ENCODE data around the gene AAMDC. TPM values are rescaled to one million over a fixed set of nuclear protein-coding genes. Genes with fewer than 3 reads are reported as not detected.
"Not testable (repeated sequence)": the region's sequence is repeated elsewhere in the genome, so short reads cannot be mapped to it uniquely, and the experiment has no call there.

Gene AAMDC
- total and polyA plus RNA-seq, 4 donors, result 9.0 to 55.7 (median 27.5) TPM

DNA sequence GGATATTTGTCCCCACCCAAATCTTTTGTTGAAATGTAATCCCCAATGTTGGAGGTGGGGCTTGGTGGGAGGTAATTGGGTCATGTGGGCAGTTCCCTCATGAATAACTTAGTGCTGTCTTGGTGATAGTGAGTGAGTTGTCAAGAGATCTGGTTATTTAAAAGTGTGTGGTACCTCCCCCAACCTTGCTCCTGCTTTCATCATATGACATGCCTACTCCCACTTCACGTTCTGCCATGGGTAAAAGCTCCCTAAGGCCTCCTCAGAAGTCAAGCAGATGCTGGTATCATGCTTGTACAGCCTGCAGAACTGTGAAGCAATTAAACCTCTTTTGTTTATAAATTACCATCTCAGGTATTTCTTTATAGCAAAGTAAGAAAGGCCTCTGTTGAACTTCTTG is 30.6 kb downstream of the AAMDC start:
- H3K27me3 ChIP-seq (ENCODE audit: control insufficient read depth, insufficient read depth, low read length), result no peaks in the 10 kb centered on the region
- WGBS (ENCODE audit: insufficient coverage), result no CpG with 5 or more reads among the region's 1 CpG

DNA sequence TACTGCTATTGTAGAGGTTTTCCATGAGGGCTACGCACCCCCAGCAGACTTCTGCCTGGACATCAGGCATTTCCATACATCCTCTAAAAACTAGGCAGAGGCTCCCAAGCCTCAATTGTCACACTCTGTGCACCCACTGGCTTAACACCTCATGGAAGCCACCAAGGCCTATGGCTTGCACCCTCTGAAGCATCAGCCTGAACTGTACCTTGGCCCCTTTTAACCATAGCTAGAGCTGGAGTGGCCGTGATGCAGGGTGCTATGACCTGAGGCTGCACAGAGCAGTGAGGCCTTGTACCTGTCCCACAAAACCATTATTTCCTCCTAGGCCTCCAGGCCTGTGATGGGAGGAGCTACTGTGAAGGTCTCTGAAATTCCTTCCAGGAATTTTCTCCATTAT is 33.9 kb downstream of the AAMDC start:
- H3K4me3 ChIP-seq (ENCODE audit: low read depth, low read length), result no peak overlapping the region
- no peaks in the 10 kb centered on the region for H3K27me3 ChIP-seq (ENCODE audit: control insufficient read depth, insufficient read depth, low read length)
- no peak overlapping the region for H3K27ac ChIP-seq (ENCODE audit: low read depth, low read length)
- H3K36me3 ChIP-seq (ENCODE audit: control insufficient read depth, insufficient read depth, low read length), result peaks cover 16% of the 10 kb centered on the region
- WGBS (ENCODE audit: insufficient coverage), result 100% methylated on average over 2 of the region's 2 CpGs
- H3K9me3 ChIP-seq (ENCODE audit: control insufficient read depth, insufficient read depth, low read length), result peaks cover 7% of the 10 kb centered on the region
- no peaks in the 10 kb centered on the region for H3K4me1 ChIP-seq (ENCODE audit: control insufficient read depth, insufficient read depth, low read length)
- DNase-seq (ENCODE audit: low read depth in 4 of 6, low spot score in 6 of 6), result no peak

More for the DNA sequence above, 30.6 kb downstream of the AAMDC start:
- Histone ChIP-seq H3K9me3 (ENCODE audit: control insufficient read depth, insufficient read depth, low read length) (peaks cover 7% of the 10 kb centered on the region), H3K4me3 (ENCODE audit: low read depth, low read length) (no peak overlapping the region), H3K36me3 (ENCODE audit: control insufficient read depth, insufficient read depth, low read length) (peaks cover 16% of the 10 kb centered on the region), H3K27ac (ENCODE audit: low read depth, low read length) (no peak overlapping the region), H3K4me1 (ENCODE audit: control insufficient read depth, insufficient read depth, low read length) (no peaks in the 10 kb centered on the region)
- no peak for DNase-seq (ENCODE audit: low read depth in 4 of 6, low spot score in 6 of 6)

DNA sequence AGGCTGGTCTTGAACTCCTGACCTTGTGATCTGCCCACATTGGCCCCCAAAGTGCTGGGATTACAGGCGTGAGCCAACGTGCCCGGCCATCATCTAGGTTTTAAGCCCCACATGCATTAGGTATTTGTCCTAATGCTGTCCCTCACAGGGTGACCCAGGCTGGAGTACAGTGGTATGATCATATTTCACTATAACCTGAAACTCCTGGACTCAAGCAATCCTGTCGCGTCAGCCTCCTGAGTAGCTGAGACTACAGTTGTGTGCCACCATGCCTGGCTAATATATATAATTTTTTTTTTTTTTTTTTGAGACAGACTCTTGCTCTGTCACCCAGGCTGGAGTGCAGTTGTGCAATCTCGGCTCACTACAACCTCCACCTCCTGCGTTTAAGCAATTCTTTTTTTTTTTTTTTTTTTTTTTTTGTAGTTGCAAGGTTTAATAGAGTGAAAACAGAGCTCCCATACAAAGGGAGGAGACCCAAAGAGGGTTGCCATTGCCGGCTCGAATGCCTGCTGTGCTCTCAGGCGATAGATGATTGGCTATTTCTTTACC is 37.0 kb downstream of the AAMDC start:
- not testable (repeated sequence) for H3K4me3 ChIP-seq (ENCODE audit: low read depth, low read length); DNase-seq (ENCODE audit: low read depth in 4 of 6, low spot score in 6 of 6); H3K27me3 ChIP-seq (ENCODE audit: control insufficient read depth, insufficient read depth, low read length); H3K9me3 ChIP-seq (ENCODE audit: control insufficient read depth, insufficient read depth, low read length); H3K27ac ChIP-seq (ENCODE audit: low read depth, low read length); H3K4me1 ChIP-seq (ENCODE audit: control insufficient read depth, insufficient read depth, low read length)
- no CpG with 5 or more reads among the region's 10 CpGs for WGBS (ENCODE audit: insufficient coverage)
- peaks cover 16% of the 10 kb centered on the region for H3K36me3 ChIP-seq (ENCODE audit: control insufficient read depth, insufficient read depth, low read length)

DNA sequence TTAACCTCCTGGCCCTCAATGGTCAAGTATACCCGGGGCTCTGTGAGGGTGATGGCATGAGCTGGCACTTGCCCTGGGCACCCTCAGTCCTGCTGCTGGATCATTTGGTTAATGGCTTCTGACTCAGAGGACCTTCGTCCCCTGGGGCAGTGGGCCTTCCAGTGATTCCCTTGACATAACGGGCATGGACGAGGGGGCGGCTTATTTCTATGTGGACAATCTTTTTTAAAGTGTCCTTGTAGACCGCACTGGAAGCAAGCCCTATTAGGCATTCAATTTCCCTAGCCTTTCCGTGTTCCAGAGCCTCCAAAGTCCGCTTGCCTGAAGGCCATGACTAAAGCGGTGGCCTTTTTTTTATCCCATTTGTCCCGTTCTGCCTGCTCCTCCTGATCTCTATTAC is 40.5 kb downstream of the AAMDC start:
- not testable (repeated sequence) for H3K9me3 ChIP-seq (ENCODE audit: control insufficient read depth, insufficient read depth, low read length); H3K4me1 ChIP-seq (ENCODE audit: control insufficient read depth, insufficient read depth, low read length); H3K4me3 ChIP-seq (ENCODE audit: low read depth, low read length); DNase-seq (ENCODE audit: low read depth in 4 of 6, low spot score in 6 of 6); H3K27ac ChIP-seq (ENCODE audit: low read depth, low read length); H3K27me3 ChIP-seq (ENCODE audit: control insufficient read depth, insufficient read depth, low read length); H3K36me3 ChIP-seq (ENCODE audit: control insufficient read depth, insufficient read depth, low read length)
- WGBS (ENCODE audit: insufficient coverage), result 91% methylated on average over 10 of the region's 10 CpGs

DNA sequence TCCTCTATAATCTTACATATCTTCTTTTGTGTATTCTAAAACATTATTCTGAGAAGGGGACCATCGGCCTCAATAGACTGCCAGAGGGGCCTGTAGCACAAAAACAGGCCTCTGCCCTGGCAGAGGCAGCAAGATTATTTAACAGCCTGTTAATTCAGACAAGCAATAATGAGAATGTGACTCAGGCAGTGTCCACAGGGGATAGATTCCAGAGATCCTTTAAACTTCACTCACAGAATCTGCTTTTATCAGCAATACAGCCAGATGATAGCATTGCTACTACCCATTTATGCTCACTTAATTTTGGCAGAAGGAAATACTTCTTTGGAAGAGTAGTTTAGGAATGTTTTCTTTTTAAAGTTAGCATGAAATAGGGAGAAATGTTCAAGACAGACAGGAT is 44.9 kb downstream of the AAMDC start:
- Histone ChIP-seq H3K4me1 (ENCODE audit: control insufficient read depth, insufficient read depth, low read length) (no peaks in the 10 kb centered on the region), H3K27me3 (ENCODE audit: control insufficient read depth, insufficient read depth, low read length) (no peaks in the 10 kb centered on the region), H3K27ac (ENCODE audit: low read depth, low read length) (no peak overlapping the region), H3K9me3 (ENCODE audit: control insufficient read depth, insufficient read depth, low read length) (no peaks in the 10 kb centered on the region), H3K36me3 (ENCODE audit: control insufficient read depth, insufficient read depth, low read length) (peaks cover 2% of the 10 kb centered on the region), H3K4me3 (ENCODE audit: low read depth, low read length) (no peak overlapping the region)
- DNase-seq (ENCODE audit: low read depth in 4 of 6, low spot score in 6 of 6), result peak in 1 of 6 donors; percentile 73
- 75% methylated on average over 1 of the region's 1 CpG for WGBS (ENCODE audit: insufficient coverage)

DNA sequence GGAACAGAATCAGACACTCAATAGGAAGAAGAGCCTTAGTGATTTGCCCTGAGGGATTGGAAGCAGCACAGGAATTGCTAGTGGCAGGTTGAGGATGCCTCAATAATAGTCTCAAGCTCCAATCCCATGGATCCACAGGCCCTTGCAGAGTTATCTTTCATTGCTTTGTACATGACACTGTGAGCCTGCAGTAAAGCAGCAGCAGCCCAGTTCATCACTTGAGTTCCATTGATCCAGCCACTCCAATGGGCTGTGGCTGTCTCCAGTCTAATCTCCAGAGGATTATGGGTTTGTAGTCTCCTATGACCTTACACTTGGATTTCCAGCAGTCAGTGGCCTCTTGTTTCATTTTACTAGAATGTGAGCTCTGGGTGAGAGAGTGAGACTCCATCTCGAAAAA is 45.4 kb downstream of the AAMDC start:
- Histone ChIP-seq H3K4me1 (ENCODE audit: control insufficient read depth, insufficient read depth, low read length) (no peaks in the 10 kb centered on the region), H3K27ac (ENCODE audit: low read depth, low read length) (no peak overlapping the region), H3K4me3 (ENCODE audit: low read depth, low read length) (no peak overlapping the region), H3K27me3 (ENCODE audit: control insufficient read depth, insufficient read depth, low read length) (no peaks in the 10 kb centered on the region), H3K9me3 (ENCODE audit: control insufficient read depth, insufficient read depth, low read length) (no peaks in the 10 kb centered on the region), H3K36me3 (ENCODE audit: control insufficient read depth, insufficient read depth, low read length) (peaks cover 2% of the 10 kb centered on the region)
- DNase-seq (ENCODE audit: low read depth in 4 of 6, low spot score in 6 of 6), result no peak
- WGBS (ENCODE audit: insufficient coverage), result no CpG with 5 or more reads among the region's 1 CpG

DNA sequence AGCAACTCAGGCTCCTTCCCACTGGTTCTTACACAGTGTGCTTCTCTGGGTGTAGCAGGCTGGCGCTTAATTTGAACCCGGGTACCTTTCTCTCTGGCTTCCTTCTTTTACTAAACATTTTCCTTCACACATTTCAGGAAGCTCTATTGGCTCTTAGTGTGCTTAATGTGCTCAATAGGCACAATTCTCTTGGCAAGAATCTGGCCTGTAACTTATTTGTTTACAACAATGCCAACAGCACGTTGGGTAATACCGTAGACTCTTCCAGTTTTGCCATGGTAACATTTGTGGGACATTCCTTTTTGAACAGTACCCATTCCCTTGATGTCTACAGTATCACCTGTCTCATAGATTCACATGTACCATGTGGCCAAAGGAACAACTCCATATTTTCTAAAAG is 47.8 kb downstream of the AAMDC start:
- Histone ChIP-seq H3K27ac (ENCODE audit: low read depth, low read length) (no peak overlapping the region), H3K4me1 (ENCODE audit: control insufficient read depth, insufficient read depth, low read length) (no peaks in the 10 kb centered on the region), H3K36me3 (ENCODE audit: control insufficient read depth, insufficient read depth, low read length) (peaks cover 5% of the 10 kb centered on the region), H3K4me3 (ENCODE audit: low read depth, low read length) (no peak overlapping the region), H3K27me3 (ENCODE audit: control insufficient read depth, insufficient read depth, low read length) (no peaks in the 10 kb centered on the region), H3K9me3 (ENCODE audit: control insufficient read depth, insufficient read depth, low read length) (no peaks in the 10 kb centered on the region)
- no peak for DNase-seq (ENCODE audit: low read depth in 4 of 6, low spot score in 6 of 6)
- 57% methylated on average over 4 of the region's 4 CpGs for WGBS (ENCODE audit: insufficient coverage)

DNA sequence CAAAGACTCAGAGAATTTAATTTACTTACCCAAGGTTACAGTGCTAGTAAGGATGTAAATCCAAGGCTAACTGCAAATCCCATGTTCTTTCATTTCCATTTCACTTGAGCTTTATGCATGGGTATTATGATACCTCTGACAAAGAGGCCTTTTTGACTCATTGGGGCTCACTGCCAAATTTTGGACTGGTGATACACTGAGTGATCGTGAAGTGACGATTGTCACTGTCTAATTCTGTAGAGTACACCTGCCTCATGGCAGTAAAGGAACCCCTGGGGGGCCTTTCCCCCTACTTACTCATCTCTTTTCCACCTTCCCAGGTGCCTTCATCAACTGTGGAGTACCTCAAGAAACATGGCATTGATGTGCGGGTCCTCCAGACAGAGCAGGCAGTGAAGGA is 50.9 kb downstream of the AAMDC start:
- H3K4me3 ChIP-seq (ENCODE audit: low read depth, low read length), result no peak overlapping the region
- DNase-seq (ENCODE audit: low read depth in 4 of 6, low spot score in 6 of 6), result no peak
- H3K27ac ChIP-seq (ENCODE audit: low read depth, low read length), result no peak overlapping the region
- 60% methylated on average over 1 of the region's 3 CpGs for WGBS (ENCODE audit: insufficient coverage)
- no peaks in the 10 kb centered on the region for H3K27me3 ChIP-seq (ENCODE audit: control insufficient read depth, insufficient read depth, low read length)
- peaks cover 13% of the 10 kb centered on the region for H3K36me3 ChIP-seq (ENCODE audit: control insufficient read depth, insufficient read depth, low read length)
- no peaks in the 10 kb centered on the region for H3K4me1 ChIP-seq (ENCODE audit: control insufficient read depth, insufficient read depth, low read length)
- H3K9me3 ChIP-seq (ENCODE audit: control insufficient read depth, insufficient read depth, low read length), result no peaks in the 10 kb centered on the region

DNA sequence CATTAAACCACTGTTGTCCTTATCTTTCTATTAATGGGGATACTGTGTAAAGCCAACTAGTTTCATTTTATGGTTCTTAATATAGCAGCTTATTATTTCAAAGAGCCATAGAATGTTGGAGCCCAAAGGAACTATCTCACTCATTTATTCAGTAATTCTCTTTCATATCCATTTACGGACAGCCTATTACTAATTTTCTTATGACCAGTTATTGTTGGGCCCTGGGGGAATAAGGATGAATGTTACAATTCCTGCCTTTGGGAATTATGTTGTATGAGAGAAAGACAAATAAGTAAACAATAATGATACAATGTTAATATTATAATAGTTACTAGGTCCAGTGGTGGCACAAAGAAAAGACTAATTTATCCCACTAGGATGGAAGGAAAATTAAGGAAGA is 52.4 kb downstream of the AAMDC start:
- H3K36me3 ChIP-seq (ENCODE audit: control insufficient read depth, insufficient read depth, low read length), result peaks cover 20% of the 10 kb centered on the region
- no CpG with 5 or more reads among the region's 1 CpG for WGBS (ENCODE audit: insufficient coverage)
- no peaks in the 10 kb centered on the region for H3K27me3 ChIP-seq (ENCODE audit: control insufficient read depth, insufficient read depth, low read length)
- no peaks in the 10 kb centered on the region for H3K9me3 ChIP-seq (ENCODE audit: control insufficient read depth, insufficient read depth, low read length)
- DNase-seq (ENCODE audit: low read depth in 4 of 6, low spot score in 6 of 6), result peak in 1 of 6 donors; percentile 70
- H3K4me1 ChIP-seq (ENCODE audit: control insufficient read depth, insufficient read depth, low read length), result no peaks in the 10 kb centered on the region
- no peak overlapping the region for H3K27ac ChIP-seq (ENCODE audit: low read depth, low read length)
- H3K4me3 ChIP-seq (ENCODE audit: low read depth, low read length), result no peak overlapping the region

DNA sequence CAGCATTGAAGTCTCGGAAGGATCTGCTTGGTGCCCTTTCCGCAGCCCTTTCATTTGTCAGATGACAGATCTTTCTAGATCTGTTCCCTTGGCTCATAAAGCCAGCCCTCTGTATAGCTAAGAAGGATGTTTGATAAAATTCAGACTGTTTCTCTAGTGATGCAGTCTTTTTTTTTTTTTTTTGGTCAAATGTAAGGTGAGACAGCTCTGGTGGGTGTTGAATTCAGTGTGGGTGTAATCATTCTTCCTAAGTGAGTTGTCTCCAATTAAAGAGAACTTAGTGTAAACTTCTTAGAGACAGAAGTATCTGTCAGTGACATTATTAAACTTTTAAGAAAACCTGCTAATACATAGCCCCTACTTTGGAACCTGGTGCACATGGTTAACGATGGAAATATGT is 53.3 kb downstream of the AAMDC start:
- WGBS (ENCODE audit: insufficient coverage), result 100% methylated on average over 2 of the region's 3 CpGs
- H3K27me3 ChIP-seq (ENCODE audit: control insufficient read depth, insufficient read depth, low read length), result no peaks in the 10 kb centered on the region
- H3K9me3 ChIP-seq (ENCODE audit: control insufficient read depth, insufficient read depth, low read length), result no peaks in the 10 kb centered on the region
- no peak overlapping the region for H3K4me3 ChIP-seq (ENCODE audit: low read depth, low read length)
- peaks cover 23% of the 10 kb centered on the region for H3K36me3 ChIP-seq (ENCODE audit: control insufficient read depth, insufficient read depth, low read length)
- no peak overlapping the region for H3K27ac ChIP-seq (ENCODE audit: low read depth, low read length)
- H3K4me1 ChIP-seq (ENCODE audit: control insufficient read depth, insufficient read depth, low read length), result no peaks in the 10 kb centered on the region
- no peak for DNase-seq (ENCODE audit: low read depth in 4 of 6, low spot score in 6 of 6)

Data from spinal cord (tissue), 10 donors.